ENCODE measurements around the gene SEMA4A.

DNA sequence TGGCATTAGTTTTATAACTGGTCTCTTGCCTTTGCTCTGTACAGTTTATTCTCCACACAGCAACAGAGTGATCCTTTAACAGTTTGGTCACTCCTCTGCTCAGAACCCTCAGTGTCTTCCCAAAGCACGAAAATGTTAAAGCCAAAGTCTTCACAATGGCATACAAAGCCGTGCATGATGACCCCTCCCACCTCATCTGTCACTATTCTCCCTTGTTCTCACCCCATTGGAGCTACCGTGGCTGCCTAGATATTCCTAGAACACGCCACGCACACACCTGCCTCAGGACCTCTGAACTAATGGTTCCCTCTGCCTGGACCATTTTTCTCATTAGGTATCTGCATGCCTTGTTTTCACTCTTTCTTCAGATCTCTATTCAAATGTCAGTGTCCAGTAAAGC, 8.6 kb upstream of the SEMA4A start:
- TF ChIP-seq, protein P1, sequence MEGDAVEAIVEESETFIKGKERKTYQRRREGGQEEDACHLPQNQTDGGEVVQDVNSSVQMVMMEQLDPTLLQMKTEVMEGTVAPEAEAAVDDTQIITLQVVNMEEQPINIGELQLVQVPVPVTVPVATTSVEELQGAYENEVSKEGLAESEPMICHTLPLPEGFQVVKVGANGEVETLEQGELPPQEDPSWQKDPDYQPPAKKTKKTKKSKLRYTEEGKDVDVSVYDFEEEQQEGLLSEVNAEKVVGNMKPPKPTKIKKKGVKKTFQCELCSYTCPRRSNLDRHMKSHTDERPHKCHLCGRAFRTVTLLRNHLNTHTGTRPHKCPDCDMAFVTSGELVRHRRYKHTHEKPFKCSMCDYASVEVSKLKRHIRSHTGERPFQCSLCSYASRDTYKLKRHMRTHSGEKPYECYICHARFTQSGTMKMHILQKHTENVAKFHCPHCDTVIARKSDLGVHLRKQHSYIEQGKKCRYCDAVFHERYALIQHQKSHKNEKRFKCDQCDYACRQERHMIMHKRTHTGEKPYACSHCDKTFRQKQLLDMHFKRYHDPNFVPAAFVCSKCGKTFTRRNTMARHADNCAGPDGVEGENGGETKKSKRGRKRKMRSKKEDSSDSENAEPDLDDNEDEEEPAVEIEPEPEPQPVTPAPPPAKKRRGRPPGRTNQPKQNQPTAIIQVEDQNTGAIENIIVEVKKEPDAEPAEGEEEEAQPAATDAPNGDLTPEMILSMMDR (IDR thresholded peaks at IDR 0.05; ENCODE audit: low read depth, low read length, missing input control) = no peak
- no peak for TF ChIP-seq RAD21 (IDR thresholded peaks at IDR 0.05)
- no peak for TF ChIP-seq RXRA (IDR thresholded peaks at IDR 0.05)
- TF ChIP-seq YY1 (IDR thresholded peaks at IDR 0.05) = no peak
- TF ChIP-seq GABPA (IDR thresholded peaks at IDR 0.05 in 1 of 2, conservative IDR thresholded peaks at IDR 0.05 in 1 of 2) = no peak
- no peak for TF ChIP-seq TAF1 (conservative IDR thresholded peaks at IDR 0.05)
- TF ChIP-seq EGR1 (IDR thresholded peaks at IDR 0.05; ENCODE audit: low read depth in 2 of 2) = no peak
- no peak for TF ChIP-seq SP1 (IDR thresholded peaks at IDR 0.05)
